ENCODE data around the gene SELENON. TPM values are rescaled to one million over a fixed set of nuclear protein-coding genes. Genes with fewer than 3 reads are reported as not detected.

SELENON gene
- total RNA-seq, 1 donor from 2014 or later, result 24.9 TPM

DNA sequence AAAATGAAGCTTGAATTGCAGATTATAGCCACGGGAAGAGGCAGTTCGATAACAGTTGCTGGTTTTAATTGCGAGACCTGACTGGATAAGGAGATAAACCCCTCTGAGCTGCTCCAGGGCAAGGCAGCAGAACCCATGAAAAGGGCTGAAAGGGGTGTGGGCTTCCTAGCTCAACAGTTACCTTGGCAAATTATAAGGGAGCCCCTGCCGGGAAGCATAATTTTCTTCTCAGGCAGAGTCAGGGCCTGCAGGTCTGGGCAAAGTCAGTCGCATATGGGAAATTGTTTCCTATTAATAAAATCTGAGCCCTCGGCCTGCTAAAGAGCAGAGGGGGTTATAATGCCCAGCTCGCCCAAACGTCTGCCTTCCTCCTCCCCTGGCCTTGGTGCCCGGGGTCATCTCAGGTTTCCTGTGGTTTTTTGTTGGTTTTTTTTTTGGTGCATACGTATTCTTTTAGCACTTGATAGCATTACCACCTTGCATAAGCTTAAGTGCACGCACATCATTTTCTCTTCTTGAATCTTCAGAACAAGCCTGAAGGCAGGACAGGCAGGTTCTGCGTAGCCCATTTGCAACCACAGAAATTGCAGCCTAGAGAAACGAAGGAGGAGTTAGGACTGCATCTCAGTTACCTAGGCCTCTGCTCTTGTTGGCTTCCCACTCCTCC lies 33.9 kb upstream of the SELENON start:
- peaks cover 5% of the 10 kb centered on the region for H3K27me3 Mint-ChIP-seq (ENCODE audit: insufficient read depth, low read depth)
- H3K27ac ChIP-seq, result peak overlapping the region; percentile 74
- H3K79me2 ChIP-seq (ENCODE audit: low read depth), result no peaks in the 10 kb centered on the region
- no peak overlapping the region for H3K4me3 ChIP-seq
- no peaks in the 10 kb centered on the region for H3K9me3 Mint-ChIP-seq
- no peaks in the 10 kb centered on the region for H3K36me3 ChIP-seq
- no peak overlapping the region for H2AFZ ChIP-seq (replicated peaks)
- no peak overlapping the region for H3K4me2 ChIP-seq
- peaks cover 6% of the 10 kb centered on the region for H3F3A ChIP-seq (ENCODE audit: low read depth)
- H3K27me3 ChIP-seq, result no peaks in the 10 kb centered on the region
- no peaks in the 10 kb centered on the region for H4K20me1 ChIP-seq (ENCODE audit: low read depth)
- no peak for DNase-seq (ENCODE audit: low spot score)
- no peak overlapping the region for H3K4me3 Mint-ChIP-seq
- H3K4me1 Mint-ChIP-seq, result peaks cover 26% of the 10 kb centered on the region
- TF ChIP-seq EZH2phosphoT487 (IDR thresholded peaks at IDR 0.05) (no peak), EZH2 (IDR thresholded peaks at IDR 0.05) (no peak)
- TF ChIP-seq, protein P1, sequence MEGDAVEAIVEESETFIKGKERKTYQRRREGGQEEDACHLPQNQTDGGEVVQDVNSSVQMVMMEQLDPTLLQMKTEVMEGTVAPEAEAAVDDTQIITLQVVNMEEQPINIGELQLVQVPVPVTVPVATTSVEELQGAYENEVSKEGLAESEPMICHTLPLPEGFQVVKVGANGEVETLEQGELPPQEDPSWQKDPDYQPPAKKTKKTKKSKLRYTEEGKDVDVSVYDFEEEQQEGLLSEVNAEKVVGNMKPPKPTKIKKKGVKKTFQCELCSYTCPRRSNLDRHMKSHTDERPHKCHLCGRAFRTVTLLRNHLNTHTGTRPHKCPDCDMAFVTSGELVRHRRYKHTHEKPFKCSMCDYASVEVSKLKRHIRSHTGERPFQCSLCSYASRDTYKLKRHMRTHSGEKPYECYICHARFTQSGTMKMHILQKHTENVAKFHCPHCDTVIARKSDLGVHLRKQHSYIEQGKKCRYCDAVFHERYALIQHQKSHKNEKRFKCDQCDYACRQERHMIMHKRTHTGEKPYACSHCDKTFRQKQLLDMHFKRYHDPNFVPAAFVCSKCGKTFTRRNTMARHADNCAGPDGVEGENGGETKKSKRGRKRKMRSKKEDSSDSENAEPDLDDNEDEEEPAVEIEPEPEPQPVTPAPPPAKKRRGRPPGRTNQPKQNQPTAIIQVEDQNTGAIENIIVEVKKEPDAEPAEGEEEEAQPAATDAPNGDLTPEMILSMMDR (IDR thresholded peaks at IDR 0.05), result no peak
- peak overlapping the region; percentile 8 for H3K27ac Mint-ChIP-seq
- H3K9ac ChIP-seq, result no peak overlapping the region
- H3K4me1 ChIP-seq, result peaks cover 19% of the 10 kb centered on the region
- no peaks in the 10 kb centered on the region for H3K36me3 Mint-ChIP-seq
- no peaks in the 10 kb centered on the region for H3K9me3 ChIP-seq (ENCODE audit: low read depth)

DNA sequence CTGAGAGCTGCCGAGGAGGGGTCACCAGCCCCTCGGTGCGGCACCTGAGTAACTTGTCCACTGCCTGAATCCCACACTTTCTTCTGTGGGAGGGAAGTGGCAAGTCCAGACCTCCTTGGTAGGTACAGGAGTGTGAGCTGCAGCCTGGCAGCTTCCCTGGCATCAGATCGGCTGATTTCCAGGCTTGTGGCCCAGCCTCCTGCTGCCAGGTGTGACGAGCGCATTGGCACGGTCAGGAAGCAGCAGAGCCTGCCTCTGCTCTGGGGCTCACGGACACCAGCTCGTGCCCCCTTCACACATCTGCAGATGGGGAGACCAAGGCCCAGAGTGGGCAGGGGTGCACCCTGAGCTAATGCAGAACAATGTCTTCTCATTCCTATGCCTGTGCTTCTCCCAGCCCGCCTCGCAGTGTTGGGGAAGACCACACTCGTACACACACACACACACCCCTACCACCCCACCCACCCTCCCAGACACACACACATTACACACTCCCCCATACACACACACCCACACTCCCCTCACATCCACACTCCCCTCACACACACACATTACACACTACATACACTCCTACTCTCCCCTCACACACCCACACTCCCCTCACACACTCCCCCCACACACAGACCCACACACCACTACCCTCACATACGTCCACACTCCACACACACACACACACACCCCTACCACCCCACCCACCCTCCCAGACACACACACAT lies 33.1 kb upstream of the SELENON start:
- Histone ChIP-seq H3K4me3 (no peak overlapping the region), H4K20me1 (ENCODE audit: low read depth) (no peaks in the 10 kb centered on the region), H2AFZ (replicated peaks) (no peak overlapping the region), H3F3A (ENCODE audit: low read depth) (peaks cover 9% of the 10 kb centered on the region), H3K27ac (no peak overlapping the region), H3K27me3 (no peaks in the 10 kb centered on the region), H3K79me2 (ENCODE audit: low read depth) (no peaks in the 10 kb centered on the region), H3K36me3 (no peaks in the 10 kb centered on the region), H3K9ac (no peak overlapping the region), H3K4me2 (no peak overlapping the region), H3K4me1 (peaks cover 26% of the 10 kb centered on the region), H3K9me3 (ENCODE audit: low read depth) (no peaks in the 10 kb centered on the region)
- no peak overlapping the region for H3K4me3 Mint-ChIP-seq
- no peak overlapping the region for H3K27ac Mint-ChIP-seq
- no peaks in the 10 kb centered on the region for H3K36me3 Mint-ChIP-seq
- H3K9me3 Mint-ChIP-seq, result no peaks in the 10 kb centered on the region
- DNase-seq (ENCODE audit: low spot score), result no peak
- H3K27me3 Mint-ChIP-seq (ENCODE audit: insufficient read depth, low read depth), result peaks cover 2% of the 10 kb centered on the region
- TF ChIP-seq EZH2 (IDR thresholded peaks at IDR 0.05) (no peak), EZH2phosphoT487 (IDR thresholded peaks at IDR 0.05) (no peak)
- TF ChIP-seq, protein P1 (IDR thresholded peaks at IDR 0.05), result no peak
- peaks cover 34% of the 10 kb centered on the region for H3K4me1 Mint-ChIP-seq

DNA sequence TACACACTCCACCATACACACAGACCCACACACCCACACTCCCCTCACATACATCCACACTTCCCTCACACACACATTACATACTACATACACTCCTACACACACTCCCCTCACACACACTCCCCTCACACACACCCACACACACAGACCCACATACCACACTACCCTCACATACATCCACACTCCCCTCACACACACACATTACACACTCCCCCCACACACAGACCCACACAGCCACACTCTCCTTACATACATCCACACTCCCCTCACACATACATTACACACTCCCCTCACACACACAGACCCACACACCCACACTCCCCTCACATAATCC lies 32.6 kb upstream of the SELENON start:
- Mint-ChIP-seq H3K4me3 (no peak overlapping the region), H3K36me3 (no peaks in the 10 kb centered on the region), H3K9me3 (no peaks in the 10 kb centered on the region), H3K27me3 (ENCODE audit: insufficient read depth, low read depth) (peaks cover 2% of the 10 kb centered on the region), H3K27ac (no peak overlapping the region), H3K4me1 (peaks cover 39% of the 10 kb centered on the region)
- H3K4me1 ChIP-seq, result peaks cover 31% of the 10 kb centered on the region
- no peak overlapping the region for H3K27ac ChIP-seq
- H3K4me3 ChIP-seq, result no peak overlapping the region
- no peaks in the 10 kb centered on the region for H3K27me3 ChIP-seq
- H3K9me3 ChIP-seq (ENCODE audit: low read depth), result no peaks in the 10 kb centered on the region
- no peak overlapping the region for H3K4me2 ChIP-seq
- H3K79me2 ChIP-seq (ENCODE audit: low read depth), result no peaks in the 10 kb centered on the region
- H2AFZ ChIP-seq (replicated peaks), result no peak overlapping the region
- TF ChIP-seq EZH2 (IDR thresholded peaks at IDR 0.05) (no peak), EZH2phosphoT487 (IDR thresholded peaks at IDR 0.05) (no peak)
- TF ChIP-seq, protein P1 (IDR thresholded peaks at IDR 0.05), result no peak
- DNase-seq (ENCODE audit: low spot score), result no peak
- H3K9ac ChIP-seq, result no peak overlapping the region
- peaks cover 9% of the 10 kb centered on the region for H3F3A ChIP-seq (ENCODE audit: low read depth)
- H4K20me1 ChIP-seq (ENCODE audit: low read depth), result no peaks in the 10 kb centered on the region
- no peaks in the 10 kb centered on the region for H3K36me3 ChIP-seq
